Lower leg skin (tissue), 4 donors: ENCODE results near the gene NOC2L. TPM values are rescaled to one million over a fixed set of nuclear protein-coding genes. Genes with fewer than 3 reads are reported as not detected.
A peak's percentile ranks its signal among the peaks of the same experiment; 100 is the strongest.

Experiments
- DNase-seq, 2 donors: peaks; one replicate each; pipeline ENCODE4 v3.0.0-alpha.2; 2019; ENCODE audit warnings: low spot score in 2 of 2
- H3K4me3 ChIP-seq: fragments of 200-600 bp; sonication (generic); 2 replicates; pipeline ENCODE4 v1.5.1; 2017; ENCODE audit warnings: mild to moderate bottlenecking, low read depth; ENCODE audit not compliant: poor library complexity, severe bottlenecking
- POLR2A ChIP-seq, 2 donors: fragments of 450-650 bp; IDR thresholded peaks; one replicate each; pipeline ENCODE4 v1.6.1; 2016 to 2017; ENCODE audit warnings: antibody characterized with exemption in 2 of 2, mild to moderate bottlenecking in 1 of 2, moderate library complexity in 1 of 2
- WGBS, 2 donors: methylation state at CpG; one replicate each; pipeline ENCODE4 v1.1.5; 2018; 5-methylcytosine and 5-hydroxymethylcytosine counted together
- intact Hi-C: fragments of 100-400 bp; cut with DNase I; formaldehyde crosslinking; loops from one replicate; pipeline ENCODE4 v1.15.0; 2023; ENCODE audit warnings: low total_unique reads
- total RNA-seq, 4 donors: library from RNA; depleted of rRNA; stranded (reverse); fragments of >200 nt; gene quantifications; one replicate each; pipeline ENCODE4 v1.1.0, GENCODE V29; 2016
- TF ChIP-seq, protein P1 (sequence below), 3 donors: fragments of 450-650 bp; IDR thresholded peaks; one replicate each; pipeline ENCODE4 v1.5.1; 2016; ENCODE audit warnings: antibody characterized with exemption in 3 of 3, mild to moderate bottlenecking in 3 of 3, moderate library complexity in 2 of 3

The NOC2L gene
- total RNA-seq, 4 donors from 2014 or later = 44.7 to 67.8 (median 59.6) TPM

DNA sequence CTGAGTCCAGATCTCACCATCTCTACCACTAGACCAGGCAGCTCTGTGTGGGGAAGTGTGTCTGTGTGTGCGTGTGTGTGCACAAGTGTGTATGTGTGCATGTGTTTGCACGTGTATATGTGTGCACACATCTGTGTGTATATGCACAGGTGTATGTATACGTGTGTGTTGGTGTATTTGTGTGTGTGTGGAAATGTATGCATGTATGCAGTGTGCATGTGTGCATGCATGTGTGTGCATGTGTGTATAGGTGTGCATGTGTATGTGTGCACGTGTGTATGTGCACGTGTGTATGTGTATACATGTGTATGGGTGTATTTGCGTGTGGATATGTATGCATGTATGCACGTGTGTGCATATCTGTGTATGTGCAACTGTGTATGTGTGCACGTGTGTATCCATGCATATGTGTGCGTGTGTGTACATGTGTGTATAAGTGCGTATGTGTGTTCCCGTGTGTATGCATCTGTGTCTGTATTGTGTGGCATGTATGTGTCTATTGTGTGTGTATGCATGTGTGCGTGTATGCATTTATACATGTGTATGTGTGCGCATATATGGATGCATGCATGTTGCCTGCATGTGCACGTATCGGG is 10.3 kb upstream of the NOC2L start:
- intact Hi-C loops = no loop called here
- no peak for DNase-seq
- TF ChIP-seq, protein P1, sequence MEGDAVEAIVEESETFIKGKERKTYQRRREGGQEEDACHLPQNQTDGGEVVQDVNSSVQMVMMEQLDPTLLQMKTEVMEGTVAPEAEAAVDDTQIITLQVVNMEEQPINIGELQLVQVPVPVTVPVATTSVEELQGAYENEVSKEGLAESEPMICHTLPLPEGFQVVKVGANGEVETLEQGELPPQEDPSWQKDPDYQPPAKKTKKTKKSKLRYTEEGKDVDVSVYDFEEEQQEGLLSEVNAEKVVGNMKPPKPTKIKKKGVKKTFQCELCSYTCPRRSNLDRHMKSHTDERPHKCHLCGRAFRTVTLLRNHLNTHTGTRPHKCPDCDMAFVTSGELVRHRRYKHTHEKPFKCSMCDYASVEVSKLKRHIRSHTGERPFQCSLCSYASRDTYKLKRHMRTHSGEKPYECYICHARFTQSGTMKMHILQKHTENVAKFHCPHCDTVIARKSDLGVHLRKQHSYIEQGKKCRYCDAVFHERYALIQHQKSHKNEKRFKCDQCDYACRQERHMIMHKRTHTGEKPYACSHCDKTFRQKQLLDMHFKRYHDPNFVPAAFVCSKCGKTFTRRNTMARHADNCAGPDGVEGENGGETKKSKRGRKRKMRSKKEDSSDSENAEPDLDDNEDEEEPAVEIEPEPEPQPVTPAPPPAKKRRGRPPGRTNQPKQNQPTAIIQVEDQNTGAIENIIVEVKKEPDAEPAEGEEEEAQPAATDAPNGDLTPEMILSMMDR (IDR thresholded peaks at IDR 0.05) = no peak
- TF ChIP-seq POLR2A (IDR thresholded peaks at IDR 0.05) = no peak

DNA sequence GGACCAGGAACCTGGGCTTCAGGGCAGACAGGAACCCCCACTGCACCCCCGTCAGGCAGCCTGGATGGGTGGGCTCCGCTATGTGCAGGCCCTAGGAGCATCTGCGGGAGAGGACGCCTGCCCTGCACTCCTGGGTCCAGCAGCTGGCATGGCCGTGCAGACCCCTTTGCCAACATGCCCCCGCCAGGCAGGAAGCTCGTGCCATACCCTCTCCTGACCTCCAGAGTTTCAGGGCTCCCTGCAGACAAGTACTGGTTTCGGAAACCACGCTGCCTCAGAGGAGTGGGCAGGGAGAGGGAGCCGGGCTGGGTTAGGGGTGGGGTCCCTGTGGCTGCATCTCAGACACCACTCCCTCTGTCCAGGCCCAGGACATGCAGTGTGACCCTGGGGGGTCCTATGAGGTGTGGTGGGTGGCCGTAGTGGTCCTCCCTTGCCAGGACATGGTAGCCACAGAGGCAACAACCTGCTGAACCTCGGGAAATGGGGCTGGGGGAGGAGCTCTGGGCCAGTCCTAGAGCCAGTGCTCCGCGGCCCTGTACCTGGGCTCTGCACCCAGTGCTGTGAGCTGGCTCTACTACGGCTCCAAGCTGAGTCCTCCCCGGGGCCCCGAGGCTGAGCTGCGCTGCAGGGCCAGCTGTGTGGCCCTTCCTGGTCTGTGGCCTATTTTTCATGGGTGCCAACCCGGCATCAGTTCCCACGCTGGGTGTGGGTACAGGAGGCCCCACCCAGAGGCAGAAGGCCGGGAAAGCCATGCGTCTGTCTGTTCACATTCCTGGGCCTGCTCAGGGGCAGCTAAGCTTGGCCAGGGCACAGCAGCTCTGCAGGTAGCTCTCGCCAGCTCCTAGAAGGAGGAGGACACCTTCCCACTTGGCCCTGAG is 8.6 kb upstream of the NOC2L start:
- H3K4me3 ChIP-seq = no peak overlapping the region
- WGBS, 2 donors = 49 to 50% methylated on average over 14 to 17 of the region's 23 CpGs
- no peak for DNase-seq
- intact Hi-C loops = no loop called here
- TF ChIP-seq POLR2A (IDR thresholded peaks at IDR 0.05) = no peak
- TF ChIP-seq, protein P1 (IDR thresholded peaks at IDR 0.05) = no peak

More for the DNA sequence above, 10.3 kb upstream of the NOC2L start:
- no peak overlapping the region for H3K4me3 ChIP-seq
- 80 to 83% methylated on average over 15 of the region's 15 CpGs for WGBS, 2 donors

DNA sequence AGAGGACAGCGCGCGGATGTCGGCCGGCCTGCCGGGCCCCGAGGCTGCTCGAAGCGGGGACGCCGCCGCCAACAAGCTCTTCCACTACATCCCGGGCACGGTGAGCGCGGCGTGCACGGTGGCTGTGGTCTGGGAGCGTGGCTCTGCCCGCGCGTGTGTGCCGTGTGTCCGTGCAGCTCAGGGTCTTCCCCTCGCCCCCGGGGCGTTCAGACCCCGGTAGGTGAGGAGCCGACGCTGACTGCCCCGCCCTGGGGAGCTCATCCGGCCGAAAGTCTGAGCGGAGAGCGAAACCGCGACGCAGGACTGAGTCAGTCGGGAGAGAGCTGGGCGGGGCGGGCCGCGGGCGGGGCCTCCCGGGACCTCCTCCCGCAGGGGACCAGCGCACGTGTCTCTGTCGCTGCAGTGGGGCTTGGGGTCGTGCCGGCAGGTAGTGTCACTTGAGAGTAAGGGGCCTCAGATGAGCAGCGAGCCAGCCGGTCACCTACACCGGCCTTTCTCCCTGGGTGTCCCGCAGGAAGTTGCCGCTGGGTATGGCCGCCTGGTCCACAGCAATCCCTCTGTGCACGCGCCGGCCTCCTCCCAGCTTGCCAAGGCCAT is 7.7 kb upstream of the NOC2L start:
- TF ChIP-seq POLR2A (IDR thresholded peaks at IDR 0.05) = no peak
- TF ChIP-seq, protein P1 (IDR thresholded peaks at IDR 0.05) = no peak
- WGBS, 2 donors = 0 to 1% methylated on average over 12 to 15 of the region's 60 CpGs
- DNase-seq = peak; percentile 55 to 95
- intact Hi-C loops = no loop called here
- H3K4me3 ChIP-seq = peak overlapping the region; percentile 48

DNA sequence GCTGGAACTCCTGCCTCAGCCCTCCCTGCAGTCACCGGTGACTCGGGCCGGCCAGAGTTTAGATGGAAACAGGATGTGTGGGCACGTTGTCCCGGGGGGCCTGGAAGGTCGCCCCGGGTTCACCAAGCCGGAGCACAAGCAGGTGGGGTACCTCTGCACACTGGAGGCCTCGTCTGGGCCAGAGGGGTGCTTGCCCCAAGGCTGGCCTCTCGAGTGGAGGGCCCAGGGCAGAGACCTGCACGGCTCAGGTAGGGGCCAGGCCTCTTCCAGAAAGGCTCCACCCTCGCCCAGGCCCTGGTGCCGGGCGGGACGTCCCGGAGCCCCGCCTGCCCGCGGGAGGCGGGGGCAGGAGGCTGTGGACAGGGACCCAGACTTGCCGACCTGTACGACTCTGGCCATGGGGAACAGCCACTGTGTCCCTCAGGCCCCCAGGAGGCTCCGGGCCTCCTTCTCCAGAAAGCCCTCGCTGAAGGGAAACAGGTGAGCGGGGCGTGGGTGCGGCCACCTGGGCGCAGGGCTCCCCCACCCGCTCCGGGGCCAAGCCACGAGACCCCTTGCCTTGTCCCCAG is 7.2 kb upstream of the NOC2L start, which contains the start of gene PLEKHN1:
Gene PLEKHN1 (plus strand): TSS at position 348 of the 569 bp plus-strand sequence. CDS start 50 bp downstream, at position 398.
- peak within 1 kb of the TSS; percentile 48 for H3K4me3 ChIP-seq
- TF ChIP-seq, protein P1 (IDR thresholded peaks at IDR 0.05) = no peak
- no peak for TF ChIP-seq POLR2A (IDR thresholded peaks at IDR 0.05)
- WGBS, 2 donors = 10 to 14% methylated on average over 10 to 16 of the region's 31 CpGs
- intact Hi-C loops = no loop called here
- no peak for DNase-seq

DNA sequence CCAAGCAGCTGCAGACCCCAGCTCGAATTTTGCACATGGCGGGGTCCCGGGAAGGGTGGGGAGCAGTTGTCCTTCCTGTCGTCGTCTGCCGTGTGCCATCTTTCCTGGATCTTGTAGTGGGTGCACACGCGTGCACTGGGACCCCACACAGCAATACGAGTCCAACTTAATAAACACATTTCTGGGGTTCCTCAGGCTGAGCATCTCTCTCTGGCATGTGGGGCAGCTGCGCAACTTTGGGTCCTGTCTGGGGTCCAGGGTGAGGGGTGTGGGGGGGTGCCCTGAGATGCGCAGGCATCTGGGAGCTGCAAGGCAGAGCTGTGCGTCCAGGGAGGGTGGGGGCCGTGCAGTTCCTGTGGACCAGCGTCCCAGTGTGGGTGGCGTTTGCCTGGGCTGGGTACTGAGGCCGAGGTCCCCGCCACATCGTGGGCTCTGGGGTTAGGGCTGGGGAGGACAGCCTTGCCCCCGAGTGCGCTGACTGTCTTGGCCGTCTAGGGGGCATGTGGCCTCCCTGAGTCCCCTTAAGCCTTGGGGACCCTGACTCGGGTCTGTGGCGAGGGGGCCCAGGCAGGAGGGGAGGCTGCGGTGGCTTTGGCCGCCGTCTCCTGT is 6.6 kb upstream of the NOC2L start:
- no peak overlapping the region for H3K4me3 ChIP-seq
- DNase-seq = no peak
- no peak for TF ChIP-seq POLR2A (IDR thresholded peaks at IDR 0.05)
- TF ChIP-seq, protein P1 (IDR thresholded peaks at IDR 0.05) = no peak
- intact Hi-C loops = no loop called here
- 70 to 81% methylated on average over 10 to 19 of the region's 26 CpGs for WGBS, 2 donors
